Smooth muscle cell (in vitro differentiated cells): Measurements from ENCODE around the gene ADGRB3. TPM values are rescaled to one million over a fixed set of nuclear protein-coding genes. Genes with fewer than 3 reads are reported as not detected.
A peak's percentile ranks its signal among the peaks of the same experiment; 100 is the strongest.

ENCODE experiments used
- DNase-seq: peaks from one replicate; lab custom pipeline; 2025; ENCODE audit not compliant: unreplicated experiment; lab: John Stamatoyannopoulos, UW
- H2AFZ ChIP-seq: fragments of 200-600 bp; sonication (generic); 2 replicates; pipeline ENCODE4 v1.6.0; 2016; ENCODE audit warnings: antibody characterized with exemption, low read depth, mild to moderate bottlenecking
- H3F3A ChIP-seq: fragments of 200-600 bp; sonication (generic); 2 replicates; pipeline ENCODE4 v1.6.0; 2017; ENCODE audit warnings: antibody characterized with exemption, low read depth
- H3K27ac ChIP-seq: fragments of 200-600 bp; sonication (generic); 2 replicates; pipeline ENCODE4 v1.5.1; 2016; ENCODE audit warnings: low read depth, mild to moderate bottlenecking
- H3K27me3 ChIP-seq: fragments of 200-600 bp; sonication (generic); 2 replicates; pipeline ENCODE4 v1.6.1; 2016; ENCODE audit warnings: low read depth, mild to moderate bottlenecking
- H3K36me3 ChIP-seq: fragments of 200-600 bp; sonication (generic); 2 replicates; pipeline ENCODE4 v1.5.1; 2016; ENCODE audit warnings: low read depth
- H3K4me1 ChIP-seq: fragments of 200-600 bp; sonication (generic); 2 replicates; pipeline ENCODE4 v1.5.1; 2016; ENCODE audit warnings: low read depth
- H3K4me2 ChIP-seq: fragments of 200-600 bp; sonication (generic); 2 replicates; pipeline ENCODE4 v1.6.0; 2016; ENCODE audit warnings: mild to moderate bottlenecking
- H3K4me3 ChIP-seq: fragments of 200-600 bp; sonication (generic); 2 replicates; pipeline ENCODE4 v1.5.1; 2016; ENCODE audit warnings: mild to moderate bottlenecking
- H3K79me2 ChIP-seq: fragments of 200-600 bp; sonication (generic); 2 replicates; pipeline ENCODE4 v1.6.0; 2016; ENCODE audit warnings: low read depth, mild to moderate bottlenecking
- H3K9ac ChIP-seq: fragments of 200-600 bp; sonication (generic); 2 replicates; pipeline ENCODE4 v1.6.0; 2016; ENCODE audit warnings: low read depth
- H3K9me3 ChIP-seq: fragments of 200-600 bp; sonication (generic); replicated peaks from 2 replicates; pipeline ENCODE4 v1.5.1; 2016; ENCODE audit warnings: low read depth
- H4K20me1 ChIP-seq: fragments of 200-600 bp; sonication (generic); 2 replicates; pipeline ENCODE4 v1.6.0; 2016; ENCODE audit warnings: low read depth
- WGBS: methylation state at CpG from one replicate; pipeline ENCODE4 v1.1.7; 2016; ENCODE audit warnings: low lambda C conversion rate; 5-methylcytosine and 5-hydroxymethylcytosine counted together
- polyA plus RNA-seq: library from polyadenylated mRNA; unstranded; fragments of >200 nt; fragmentation: Nextera tagmentation; extraction: Ambion mirVana; gene quantifications from 2 replicates; pipeline ENCODE4 v1.2.1, GENCODE V29; 2016
- total RNA-seq: library from RNA; depleted of rRNA; stranded (reverse); fragments of >200 nt; gene quantifications from 2 replicates; pipeline ENCODE4 v1.2.3, GENCODE V29; 2014
- TF ChIP-seq, protein P1 (sequence below): fragments of 200-600 bp; sonication (generic); IDR thresholded peaks from 2 replicates; pipeline ENCODE4 v1.5.1; 2017; ENCODE audit warnings: borderline replicate concordance, mild to moderate bottlenecking, antibody characterized with exemption; ENCODE audit not compliant: insufficient read depth, poor library complexity, severe bottlenecking

ADGRB3 gene
- total and polyA plus RNA-seq, 2 experiments from 2014 or later = 0.34 to 0.63 TPM

DNA sequence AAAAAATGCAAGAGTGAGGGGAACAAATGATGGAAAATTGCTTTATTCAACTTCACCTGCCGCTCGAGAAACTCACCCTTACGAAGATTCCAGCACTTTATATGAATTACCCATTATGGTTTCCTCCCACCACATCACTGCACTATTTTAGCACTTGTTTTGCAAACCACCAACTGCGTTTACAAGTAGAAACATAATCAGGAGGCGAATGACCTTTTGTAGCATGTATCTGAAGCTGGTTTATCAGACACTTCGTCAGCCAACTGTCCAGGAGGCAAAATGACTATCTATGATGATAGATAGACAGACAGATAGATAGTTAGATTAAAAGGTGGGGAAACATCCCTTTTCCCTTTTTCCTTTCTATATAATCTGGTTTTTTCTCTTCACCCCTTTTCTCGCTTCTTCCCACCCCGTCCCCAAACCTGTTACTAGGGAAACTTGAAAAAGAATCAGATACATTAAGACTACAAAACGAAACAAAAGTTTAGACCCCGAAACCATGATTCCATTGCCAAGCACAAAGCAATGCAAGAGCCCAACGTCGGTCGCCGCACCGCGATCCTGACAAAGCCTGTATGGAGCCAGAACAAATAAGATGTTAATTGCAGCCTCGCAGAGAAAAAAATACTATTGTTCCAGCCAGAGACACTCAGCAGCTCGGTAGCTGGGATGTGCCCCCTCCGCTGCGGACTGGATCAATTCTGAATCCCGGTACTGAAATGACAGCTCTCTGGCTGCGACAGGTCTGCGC is 933 bp upstream of the ADGRB3 start:
- H2AFZ ChIP-seq = peak overlapping the region; percentile 95
- no peaks in the 10 kb centered on the region for H3K36me3 ChIP-seq
- H3K4me2 ChIP-seq = peak overlapping the region; percentile 100
- H3K4me1 ChIP-seq = no peaks in the 10 kb centered on the region
- no peak overlapping the region for H3K9ac ChIP-seq
- TF ChIP-seq, protein P1, sequence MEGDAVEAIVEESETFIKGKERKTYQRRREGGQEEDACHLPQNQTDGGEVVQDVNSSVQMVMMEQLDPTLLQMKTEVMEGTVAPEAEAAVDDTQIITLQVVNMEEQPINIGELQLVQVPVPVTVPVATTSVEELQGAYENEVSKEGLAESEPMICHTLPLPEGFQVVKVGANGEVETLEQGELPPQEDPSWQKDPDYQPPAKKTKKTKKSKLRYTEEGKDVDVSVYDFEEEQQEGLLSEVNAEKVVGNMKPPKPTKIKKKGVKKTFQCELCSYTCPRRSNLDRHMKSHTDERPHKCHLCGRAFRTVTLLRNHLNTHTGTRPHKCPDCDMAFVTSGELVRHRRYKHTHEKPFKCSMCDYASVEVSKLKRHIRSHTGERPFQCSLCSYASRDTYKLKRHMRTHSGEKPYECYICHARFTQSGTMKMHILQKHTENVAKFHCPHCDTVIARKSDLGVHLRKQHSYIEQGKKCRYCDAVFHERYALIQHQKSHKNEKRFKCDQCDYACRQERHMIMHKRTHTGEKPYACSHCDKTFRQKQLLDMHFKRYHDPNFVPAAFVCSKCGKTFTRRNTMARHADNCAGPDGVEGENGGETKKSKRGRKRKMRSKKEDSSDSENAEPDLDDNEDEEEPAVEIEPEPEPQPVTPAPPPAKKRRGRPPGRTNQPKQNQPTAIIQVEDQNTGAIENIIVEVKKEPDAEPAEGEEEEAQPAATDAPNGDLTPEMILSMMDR = no peak
- H3K79me2 ChIP-seq = no peaks in the 10 kb centered on the region
- H3F3A ChIP-seq = no peaks in the 10 kb centered on the region
- WGBS = 5% methylated on average over 23 of the region's 23 CpGs
- DNase-seq = no peak
- H3K27me3 ChIP-seq = peaks cover 82% of the 10 kb centered on the region
- no peaks in the 10 kb centered on the region for H4K20me1 ChIP-seq
- no peak overlapping the region for H3K27ac ChIP-seq
- H3K4me3 ChIP-seq = peak overlapping the region; percentile 86
- no peaks in the 10 kb centered on the region for H3K9me3 ChIP-seq

DNA sequence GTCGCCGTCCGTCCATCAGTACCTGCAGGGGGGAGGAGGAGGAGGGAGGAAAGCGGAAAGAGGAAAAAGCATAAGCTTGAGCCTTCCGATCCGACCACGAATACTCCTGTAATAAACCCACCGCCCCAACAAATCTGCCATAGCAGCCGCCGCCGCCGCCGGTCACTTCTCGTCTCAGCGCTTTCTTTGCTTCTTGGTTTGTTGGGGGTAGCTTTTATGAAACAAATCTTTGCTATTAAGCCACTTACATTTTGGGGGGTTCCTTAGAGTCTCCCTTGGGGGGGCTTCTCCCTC is 277 bp downstream of the ADGRB3 start:
- H3K4me3 ChIP-seq = peak overlapping the region; percentile 86
- H3K27ac ChIP-seq = no peak overlapping the region
- H4K20me1 ChIP-seq = no peaks in the 10 kb centered on the region
- H3K79me2 ChIP-seq = no peaks in the 10 kb centered on the region
- H3F3A ChIP-seq = no peaks in the 10 kb centered on the region
- TF ChIP-seq, protein P1 = no peak
- H3K9me3 ChIP-seq = no peaks in the 10 kb centered on the region
- peak overlapping the region; percentile 68 for H3K9ac ChIP-seq
- H3K27me3 ChIP-seq = peaks cover 89% of the 10 kb centered on the region
- peak overlapping the region; percentile 100 for H3K4me2 ChIP-seq
- H3K4me1 ChIP-seq = peaks cover 7% of the 10 kb centered on the region
- no peaks in the 10 kb centered on the region for H3K36me3 ChIP-seq
- no peak for DNase-seq
- under 1% methylated on average over 14 of the region's 15 CpGs for WGBS
- H2AFZ ChIP-seq = peak overlapping the region; percentile 91

GRCh38 chr6:68635706-68636513 is 828 bp downstream of the ADGRB3 start:
- Histone ChIP-seq H3K27ac (no peak overlapping the region), H3K79me2 (no peaks in the 10 kb centered on the region), H3K4me2 (peak overlapping the region; percentile 100), H3K9me3 (no peaks in the 10 kb centered on the region), H3K9ac (peak overlapping the region; percentile 68), H3K4me1 (peaks cover 9% of the 10 kb centered on the region), H3K27me3 (peaks cover 89% of the 10 kb centered on the region), H3K36me3 (no peaks in the 10 kb centered on the region), H4K20me1 (no peaks in the 10 kb centered on the region), H3K4me3 (peak overlapping the region; percentile 86), H3F3A (no peaks in the 10 kb centered on the region), H2AFZ (peak overlapping the region; percentile 91)
- TF ChIP-seq, protein P1 = no peak
- DNase-seq = no peak
- 4% methylated on average over 24 of the region's 24 CpGs for WGBS
